Heart right ventricle (tissue), 16 donors: ENCODE results near the gene BTBD7. TPM values are rescaled to one million over a fixed set of nuclear protein-coding genes. Genes with fewer than 3 reads are reported as not detected.

Source experiments
- ATAC-seq, 8 donors: fragments of 200-7000 bp; cut with Tn5 transposase; one replicate each; pipeline ENCODE4 v1.9.1; 2020; ENCODE audit warnings: mild to moderate bottlenecking in 8 of 8, moderate library complexity in 8 of 8, moderate number of reproducible peaks in 1 of 8
- DNase-seq, 2 donors: peaks; one replicate each; pipeline ENCODE4 v3.0.0-alpha.2; 2020
- H3K27ac ChIP-seq, 10 donors: fragments of 200-600 bp; sonication (generic) in 2 of 10; one replicate each; pipeline versions ENCODE4 v1.5.0 to v1.8.0; 2020 to 2022; ENCODE audit warnings: mild to moderate bottlenecking in 3 of 10
- H3K27me3 ChIP-seq, 7 donors: fragments of 200-600 bp; one replicate each; pipeline ENCODE4 v1.8.0; 2021 to 2022; ENCODE audit warnings: mild to moderate bottlenecking in 2 of 7
- H3K36me3 ChIP-seq, 9 donors: fragments of 200-600 bp; sonication (generic) in 1 of 9; one replicate each; pipeline versions ENCODE4 v1.5.0 to v1.8.0; 2020 to 2022; ENCODE audit warnings: mild to moderate bottlenecking in 2 of 9
- H3K4me1 ChIP-seq, 9 donors: fragments of 200-600 bp; sonication (generic) in 1 of 9; one replicate each; pipeline versions ENCODE4 v1.5.0 to v1.8.0; 2020 to 2022; ENCODE audit warnings: mild to moderate bottlenecking in 4 of 9
- H3K4me3 ChIP-seq, 10 donors: fragments of 200-600 bp; sonication (generic) in 2 of 10; one replicate each; pipeline versions ENCODE4 v1.5.0 to v1.8.0; 2020 to 2022; ENCODE audit warnings: mild to moderate bottlenecking in 7 of 10, moderate library complexity in 2 of 10
- H3K9me3 ChIP-seq, 11 donors: fragments of 200-600 bp in 10 of 11; sonication (generic) in 2 of 11; one replicate each; pipeline versions ENCODE4 v1.5.0 to v1.8.0; 2013 to 2022; ENCODE audit warnings: mild to moderate bottlenecking in 2 of 11, control low read depth in 1 of 11, moderate library complexity in 1 of 11
- CTCF ChIP-seq, 9 donors: fragments of 200-600 bp; sonication (generic) in 2 of 9; IDR thresholded peaks; one replicate each; pipeline versions ENCODE4 v1.5.0 to v1.8.0; 2021 to 2022; ENCODE audit warnings: antibody characterized with exemption in 9 of 9, mild to moderate bottlenecking in 5 of 9, moderate library complexity in 1 of 9
- WGBS, 2 donors: extraction: QIAGEN DNeasy Blood & Tissue Kit; methylation state at CpG; one replicate each; pipeline ENCODE4 v1.1.7; 2013; ENCODE audit warnings: inconsistent platforms in 1 of 2; 5-methylcytosine and 5-hydroxymethylcytosine counted together
- intact Hi-C, 10 donors: fragments of 100-400 bp; cut with DNase I; formaldehyde crosslinking; loops; one replicate each; pipeline versions ENCODE4 v1.11.1 to v1.14.2; 2022
- long read RNA-seq, 3 donors: library from polyadenylated mRNA; unstranded; transcript quantifications; one replicate each; pipeline ENCODE4 v2.0.0, GENCODE V29; 2020 to 2021
- polyA plus RNA-seq, 2 donors: library from polyadenylated mRNA; stranded (reverse); fragments of 200-250 nt; gene quantifications; one replicate each; pipeline ENCODE4 v1.2.3, GENCODE V29; 2013
- total RNA-seq, 10 donors: library from RNA; stranded (reverse); fragmentation: NEBNext Ultra II Directional in 3 of 10; extraction: Animal tissue kit (Norgen Biotek cat#: 25700) in 3 of 10; gene quantifications; one replicate each; pipeline versions ENCODE4 v1.2.1 to v1.2.4, GENCODE V29; 2021 to 2023
- donor health status: Arrhythmogenic right ventricular cardiomyopathy.
- donor health status: ischemic (EF 13 %, LVEDD 7.1; RV severe dilation, severe dysfunction).
- donor health status: healthy with polysubstance abuse.
- donor health status: DM: no; HTN: yes; CAD: no.
- donor health status: DM: no; HTN: no; CAD: no.
- donor health status: ischemic (EF 25% LVEDD 6.9; RV normal size, moderate dysfunction).
- donor health status: ischemic (EF 25% LVEDD 5.7; RV mildly dilated, moderate dysfunction).
- donor health status: healthy.
- donor health status: DM: yes; HTN: yes; CAD: no.
- donor health status: Ischemic cardiomyopathy.
- donor health status: ischemic (EF 35%, LVEDD 5.7; RV mildly dilated, moderate dysfunction).
- donor health status: nonischemic (EF 11% LVEDD 7.7; RV severe dilation, severe dysfunction).
- donor health status: DM: yes; HTN: yes; CAD: no.
- donor health status: PGD.
- donor health status: ischemic (EF 29% LVEDD 5.4; RV normal size, mild dysfunction).
- donor health status: nonischemic (EF 23%, LVEDD 6.1; RV moderate dilation, normal function).

The BTBD7 gene
- total RNA-seq (10 to 100 TPM; 12.7 to 33.6 (median 23.7) TPM), polyA plus RNA-seq (1 to 10 TPM; 3.6 to 9.1 TPM)
- long read RNA-seq, donor 1, full-length matches to known transcripts, result 5 of 22 reads
- long read RNA-seq, donor 1, partial matches to known transcripts, result 7 of 22 reads
- long read RNA-seq, donor 1, other reads (novel, unspliced or antisense), result 10 of 22 reads
- long read RNA-seq, donor 2, full-length matches to known transcripts, result 3 of 21 reads
- long read RNA-seq, donor 2, partial matches to known transcripts, result 3 of 21 reads
- long read RNA-seq, donor 2, other reads (novel, unspliced or antisense), result 15 of 21 reads
- long read RNA-seq, donor 3, partial matches to known transcripts, result 19 of 34 reads
- long read RNA-seq, donor 3, other reads (novel, unspliced or antisense), result 15 of 34 reads

GRCh38 chr14:93332853-93333630 lies at the start of gene BTBD7:
TSS of gene BTBD7 (minus strand) at chr14:93333036. CDS start at chr14:93296051, 36,985 bp downstream.
- Histone ChIP-seq H3K4me1 (peaks cover 0 to 40% (median 35%) of the 10 kb centered on the region in 9 donors), H3K9me3 (peaks cover 0 to 9% (median 4%) of the 10 kb centered on the region in 11 donors), H3K27me3 (no peaks in the 10 kb centered on the region), H3K36me3 (no peaks in the 10 kb centered on the region), H3K27ac (peak within 1 kb of the TSS; percentile 88 to 99 (median 98)), H3K4me3 (peak within 1 kb of the TSS; percentile 61 to 92 (median 84))
- WGBS, 2 donors, result 0% methylated on average over 59 to 74 of the region's 74 CpGs
- intact Hi-C loops, result loop anchor here in 3 of 10 donors (2.0 to 10.0 kb wide), 3 partner anchors 98 to 128 kb away; partner anchors contain the start of genes GON7 (in 3 of the 3) and UBR7 (in 3 of the 3)
- TF ChIP-seq CTCF (IDR thresholded peaks at IDR 0.05), result peak in 6 of 9 donors; percentile 5 to 51 (median 24)
- DNase-seq (peak; percentile 95 to 96), ATAC-seq (peak; percentile 98 to 100 (median 98))

- TF ChIP-seq CTCF (IDR thresholded peaks at IDR 0.05), result peak in 1 of 9 donors; percentile 5
- H3K4me1 ChIP-seq, result no peaks in the 10 kb centered on the region
- ATAC-seq (no peak), DNase-seq (no peak)
- intact Hi-C loops, result no loop called here
- no peak overlapping the region for H3K27ac ChIP-seq
- no peaks in the 10 kb centered on the region for H3K27me3 ChIP-seq
- no peaks in the 10 kb centered on the region for H3K9me3 ChIP-seq
- no peak overlapping the region for H3K4me3 ChIP-seq
- WGBS, 2 donors, result 39 to 45% methylated on average over 1 of the region's 1 CpG
- H3K36me3 ChIP-seq, result no peaks in the 10 kb centered on the region
These were observed 48.8 kb upstream of the BTBD7 start for GRCh38 chr14:93381644-93382043.

GRCh38 chr14:93379831-93380230 lies 47.0 kb upstream of the BTBD7 start:
- ATAC-seq (no peak), DNase-seq (no peak)
- WGBS, 2 donors, result 42 to 62% methylated on average over 1 of the region's 1 CpG
- no peak overlapping the region for H3K27ac ChIP-seq
- no peak overlapping the region for H3K4me3 ChIP-seq
- H3K4me1 ChIP-seq, result no peaks in the 10 kb centered on the region
- intact Hi-C loops, result loop anchor here in 1 of 10 donors (10.0 kb wide), 1 partner anchor 125 kb away; no protein-coding TSS in a partner anchor
- H3K9me3 ChIP-seq, result no peaks in the 10 kb centered on the region
- H3K27me3 ChIP-seq, result no peaks in the 10 kb centered on the region
- no peak for TF ChIP-seq CTCF (IDR thresholded peaks at IDR 0.05)
- no peaks in the 10 kb centered on the region for H3K36me3 ChIP-seq

- no peak for TF ChIP-seq CTCF (IDR thresholded peaks at IDR 0.05)
- Histone ChIP-seq H3K9me3 (peaks cover 0 to 17% (median 0%) of the 10 kb centered on the region in 11 donors), H3K27ac (no peak overlapping the region), H3K4me1 (no peaks in the 10 kb centered on the region), H3K27me3 (no peaks in the 10 kb centered on the region), H3K36me3 (no peaks in the 10 kb centered on the region), H3K4me3 (no peak overlapping the region)
- ATAC-seq (no peak), DNase-seq (no peak)
- 76 to 84% methylated on average over 6 of the region's 6 CpGs for WGBS, 2 donors
- intact Hi-C loops, result loop anchor here in 1 of 10 donors (10.0 kb wide), 1 partner anchor 129 kb away; no protein-coding TSS in a partner anchor
These were observed 42.9 kb upstream of the BTBD7 start for GRCh38 chr14:93375673-93376156.
